H9 (cell line): ENCODE results near the gene TRIM24. TPM values are rescaled to one million over a fixed set of nuclear protein-coding genes. Genes with fewer than 3 reads are reported as not detected.

ENCODE experiments used
- DNase-seq: peaks from one replicate; pipeline ENCODE4 v3.0.0-alpha.2; 2017
- H2AFZ ChIP-seq: one replicate; pipeline ENCODE4 v1.6.1; 2013; ENCODE audit warnings: mild to moderate bottlenecking, low read length, control low read depth, moderate library complexity
- H2AK5ac ChIP-seq: 2 replicates; pipeline ENCODE4 v1.6.1; 2013; ENCODE audit warnings: low read length, control low read depth, mixed read lengths; ENCODE audit not compliant: insufficient read length
- H2BK120ac ChIP-seq: one replicate; pipeline ENCODE4 v1.6.1; 2013; ENCODE audit warnings: low read depth, mild to moderate bottlenecking, low read length, control low read depth, inconsistent platforms; ENCODE audit not compliant: poor library complexity, severe bottlenecking
- H2BK12ac ChIP-seq: 2 replicates; pipeline ENCODE4 v1.6.1; 2013; ENCODE audit warnings: low read length, control low read depth, mixed read lengths, low read depth; ENCODE audit not compliant: insufficient read length
- H2BK15ac ChIP-seq: 2 replicates; pipeline ENCODE4 v1.6.1; 2013; ENCODE audit warnings: low read depth, low read length, control low read depth
- H2BK20ac ChIP-seq: one replicate; pipeline ENCODE4 v1.6.1; 2013; ENCODE audit warnings: low read depth, mild to moderate bottlenecking, low read length, control low read depth, inconsistent platforms; ENCODE audit not compliant: poor library complexity, severe bottlenecking
- H2BK5ac ChIP-seq: 2 replicates; pipeline ENCODE4 v1.6.1; 2013; ENCODE audit warnings: low read length, control low read depth, mixed read lengths; ENCODE audit not compliant: insufficient read length
- H3K14ac ChIP-seq: 2 replicates; pipeline ENCODE4 v1.6.1; 2013; ENCODE audit warnings: low read length, control low read depth; ENCODE audit not compliant: insufficient read depth
- H3K18ac ChIP-seq: 2 replicates; pipeline ENCODE4 v1.6.1; 2013; ENCODE audit warnings: low read depth, mild to moderate bottlenecking, mixed read lengths, low read length, control low read depth; ENCODE audit not compliant: insufficient read length
- H3K23ac ChIP-seq: 2 replicates; pipeline ENCODE4 v1.6.1; 2013; ENCODE audit warnings: low read length, control low read depth, mixed read lengths, low read depth; ENCODE audit not compliant: insufficient read length
- H3K23me2 ChIP-seq: 2 replicates; pipeline ENCODE4 v1.6.1; 2013; ENCODE audit warnings: low read depth, mild to moderate bottlenecking, mixed read lengths, low read length, control low read depth; ENCODE audit not compliant: insufficient read length, poor library complexity, severe bottlenecking
- H3K27ac ChIP-seq: 2 replicates; pipeline ENCODE4 v1.5.1; 2013; ENCODE audit warnings: low read length, control low read depth, mixed read lengths, low read depth; ENCODE audit not compliant: insufficient read length
- H3K27me3 ChIP-seq: 2 replicates; pipeline ENCODE4 v1.6.1; 2013; ENCODE audit warnings: low read length, control low read depth, inconsistent platforms; ENCODE audit not compliant: insufficient read depth
- H3K4ac ChIP-seq: 2 replicates; pipeline ENCODE4 v1.6.1; 2013; ENCODE audit warnings: low read depth, mild to moderate bottlenecking, control low read depth, inconsistent platforms, low read length, moderate library complexity
- H3K4me1 ChIP-seq: 2 replicates; pipeline ENCODE4 v1.6.1; 2013; ENCODE audit warnings: low read length, control low read depth, inconsistent platforms; ENCODE audit not compliant: insufficient read depth
- H3K4me2 ChIP-seq: 2 replicates; pipeline ENCODE4 v1.6.1; 2013; ENCODE audit warnings: low read length, control low read depth, mixed read lengths; ENCODE audit not compliant: insufficient read length, insufficient read depth
- H3K56ac ChIP-seq: 2 replicates; pipeline ENCODE4 v1.6.1; 2013; ENCODE audit warnings: low read depth, mild to moderate bottlenecking, mixed read lengths, low read length, control low read depth; ENCODE audit not compliant: insufficient read length
- H3K79me1 ChIP-seq: 2 replicates; pipeline ENCODE4 v1.6.1; 2013; ENCODE audit warnings: low read depth, mild to moderate bottlenecking, moderate library complexity, low read length, control low read depth, inconsistent platforms; ENCODE audit not compliant: insufficient read depth, poor library complexity, severe bottlenecking
- H3K79me2 ChIP-seq: 2 replicates; pipeline ENCODE4 v1.6.1; 2013; ENCODE audit warnings: low read length, control low read depth, inconsistent platforms; ENCODE audit not compliant: insufficient read depth
- H3K9ac ChIP-seq: 2 replicates; pipeline ENCODE4 v1.6.1; 2013; ENCODE audit warnings: low read length, control low read depth, mixed read lengths; ENCODE audit not compliant: insufficient read length; ENCODE audit errors: extremely low read depth
- H3K9me3 ChIP-seq: one replicate; pipeline ENCODE4 v1.6.1; 2013; ENCODE audit warnings: low read depth, low read length, inconsistent platforms; ENCODE audit not compliant: control insufficient read depth
- H3T11ph ChIP-seq: one replicate; pipeline ENCODE4 v1.6.1; 2013; ENCODE audit warnings: mild to moderate bottlenecking, low read length, control low read depth, inconsistent platforms
- H4K20me1 ChIP-seq: one replicate; pipeline ENCODE4 v1.6.1; 2013; ENCODE audit not compliant: control insufficient read depth, insufficient read length, insufficient read depth
- H4K5ac ChIP-seq: 2 replicates; pipeline ENCODE4 v1.6.1; 2013; ENCODE audit warnings: low read depth, mild to moderate bottlenecking, mixed read lengths, low read length, control low read depth; ENCODE audit not compliant: insufficient read length
- H4K8ac ChIP-seq: replicated peaks from 2 replicates; pipeline ENCODE4 v1.6.1; 2013; ENCODE audit warnings: low read length, control low read depth, mixed read lengths, low read depth; ENCODE audit not compliant: insufficient read length
- H4K91ac ChIP-seq: 2 replicates; pipeline ENCODE4 v1.6.1; 2013; ENCODE audit warnings: low read depth, mild to moderate bottlenecking, moderate library complexity, mixed read lengths, low read length, control low read depth; ENCODE audit not compliant: insufficient read length
- H3K27ac Mint-ChIP-seq, 3 experiments: 2 replicates in 2 of 3; 3 replicates in 1 of 3; pipeline ENCODE4 v1.8.0; 2020 to 2021; ENCODE audit warnings: mixed read lengths in 3 of 3, mild to moderate bottlenecking in 1 of 3, moderate library complexity in 1 of 3
- H3K27me3 Mint-ChIP-seq: 2 replicates; pipeline ENCODE4 v1.8.0; 2021; ENCODE audit warnings: low read depth, mild to moderate bottlenecking, moderate library complexity, mixed read lengths
- H3K36me3 Mint-ChIP-seq, 3 experiments: 2 replicates in 2 of 3; 3 replicates in 1 of 3; pipeline ENCODE4 v1.8.0; 2020 to 2021; ENCODE audit warnings: low read depth in 3 of 3, mixed read lengths in 3 of 3; ENCODE audit not compliant: insufficient read depth in 1 of 3
- H3K4me1 Mint-ChIP-seq, 2 experiments: 2 replicates each; pipeline ENCODE4 v1.8.0; 2020; ENCODE audit warnings: mixed read lengths in 2 of 2
- H3K4me3 Mint-ChIP-seq, 2 experiments: 2 replicates in 1 of 2; 3 replicates in 1 of 2; pipeline ENCODE4 v1.8.0; 2020 to 2021; ENCODE audit warnings: mild to moderate bottlenecking in 2 of 2, mixed read lengths in 2 of 2, moderate library complexity in 1 of 2
- H3K9me3 Mint-ChIP-seq, 2 experiments: 2 replicates in 1 of 2; 3 replicates in 1 of 2; pipeline ENCODE4 v1.8.0; 2020; ENCODE audit warnings: mild to moderate bottlenecking in 2 of 2, mixed read lengths in 2 of 2, moderate library complexity in 1 of 2
- WGBS: extraction: QIAGEN DNeasy Blood & Tissue Kit; methylation state at CpG from one replicate; pipeline ENCODE4 v1.1.7; 2013; ENCODE audit warnings: missing lambda C conversion rate, low lambda C conversion rate, mixed read lengths; ENCODE audit not compliant: insufficient read length; ENCODE audit errors: extremely low coverage; 5-methylcytosine and 5-hydroxymethylcytosine counted together
- total RNA-seq: library from RNA; stranded (reverse); gene quantifications from 2 replicates; pipeline ENCODE4 v1.2.1, GENCODE V29; 2021
- TF ChIP-seq, protein P1 (sequence below): fragments of 200-600 bp; sonication (generic); conservative IDR thresholded peaks from 3 replicates; pipeline ENCODE4 v1.8.0; 2021; ENCODE audit warnings: antibody characterized with exemption, mild to moderate bottlenecking

Gene TRIM24
- total RNA-seq, 1 experiment from 2014 or later, result 260 TPM

GRCh38 chr7:138512092-138512858 is 52.2 kb downstream of the TRIM24 start:
- no peak overlapping the region for H2BK12ac ChIP-seq
- H3T11ph ChIP-seq, result no peak overlapping the region
- no peaks in the 10 kb centered on the region for H3K4me1 ChIP-seq
- no peak overlapping the region for H2AK5ac ChIP-seq
- H3K27ac Mint-ChIP-seq, result peak overlapping the region; percentile 25 to 88 (median 40); a peak in 4 of 7 replicates
- TF ChIP-seq, protein P1, sequence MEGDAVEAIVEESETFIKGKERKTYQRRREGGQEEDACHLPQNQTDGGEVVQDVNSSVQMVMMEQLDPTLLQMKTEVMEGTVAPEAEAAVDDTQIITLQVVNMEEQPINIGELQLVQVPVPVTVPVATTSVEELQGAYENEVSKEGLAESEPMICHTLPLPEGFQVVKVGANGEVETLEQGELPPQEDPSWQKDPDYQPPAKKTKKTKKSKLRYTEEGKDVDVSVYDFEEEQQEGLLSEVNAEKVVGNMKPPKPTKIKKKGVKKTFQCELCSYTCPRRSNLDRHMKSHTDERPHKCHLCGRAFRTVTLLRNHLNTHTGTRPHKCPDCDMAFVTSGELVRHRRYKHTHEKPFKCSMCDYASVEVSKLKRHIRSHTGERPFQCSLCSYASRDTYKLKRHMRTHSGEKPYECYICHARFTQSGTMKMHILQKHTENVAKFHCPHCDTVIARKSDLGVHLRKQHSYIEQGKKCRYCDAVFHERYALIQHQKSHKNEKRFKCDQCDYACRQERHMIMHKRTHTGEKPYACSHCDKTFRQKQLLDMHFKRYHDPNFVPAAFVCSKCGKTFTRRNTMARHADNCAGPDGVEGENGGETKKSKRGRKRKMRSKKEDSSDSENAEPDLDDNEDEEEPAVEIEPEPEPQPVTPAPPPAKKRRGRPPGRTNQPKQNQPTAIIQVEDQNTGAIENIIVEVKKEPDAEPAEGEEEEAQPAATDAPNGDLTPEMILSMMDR, result no peak
- no peak overlapping the region for H4K8ac ChIP-seq
- peaks cover 30% of the 10 kb centered on the region; the same call in 1 of the 2 replicates for H3K79me2 ChIP-seq
- DNase-seq, result no peak
- peaks cover 15 to 36% of the 10 kb centered on the region in 2 experiments; a peak in 4 of 5 replicates for H3K9me3 Mint-ChIP-seq
- H2AFZ ChIP-seq, result no peak overlapping the region
- H2BK15ac ChIP-seq, result no peak overlapping the region
- H2BK5ac ChIP-seq, result no peak overlapping the region
- WGBS, result no CpG with 5 or more reads among the region's 3 CpGs
- H3K27me3 ChIP-seq, result no peaks in the 10 kb centered on the region
- no peak overlapping the region for H4K91ac ChIP-seq
- H3K4me1 Mint-ChIP-seq, result peaks cover 6 to 30% of the 10 kb centered on the region in 2 experiments
- no peak overlapping the region for H3K4me2 ChIP-seq
- no peak overlapping the region for H3K4me3 Mint-ChIP-seq
- H4K5ac ChIP-seq, result no peak overlapping the region
- no peak overlapping the region for H3K18ac ChIP-seq
- no peak overlapping the region for H3K9ac ChIP-seq
- no peak overlapping the region for H3K27ac ChIP-seq
- H4K20me1 ChIP-seq, result no peaks in the 10 kb centered on the region
- peaks cover 2% of the 10 kb centered on the region for H3K79me1 ChIP-seq
- no peak overlapping the region for H2BK120ac ChIP-seq
- H2BK20ac ChIP-seq, result no peak overlapping the region
- H3K23ac ChIP-seq, result no peak overlapping the region
- H3K36me3 Mint-ChIP-seq, result peaks cover 87 to 96% (median 93%) of the 10 kb centered on the region in 3 experiments
- H3K4ac ChIP-seq, result no peak overlapping the region
- H3K23me2 ChIP-seq, result no peaks in the 10 kb centered on the region
- no peak overlapping the region for H3K56ac ChIP-seq
- no peaks in the 10 kb centered on the region for H3K9me3 ChIP-seq
- H3K27me3 Mint-ChIP-seq, result peaks cover 4% of the 10 kb centered on the region; the same call in 1 of the 2 replicates
- H3K14ac ChIP-seq, result no peak overlapping the region
